ENCODE measurements around the gene IGF2BP2.

Gene IGF2BP2

DNA sequence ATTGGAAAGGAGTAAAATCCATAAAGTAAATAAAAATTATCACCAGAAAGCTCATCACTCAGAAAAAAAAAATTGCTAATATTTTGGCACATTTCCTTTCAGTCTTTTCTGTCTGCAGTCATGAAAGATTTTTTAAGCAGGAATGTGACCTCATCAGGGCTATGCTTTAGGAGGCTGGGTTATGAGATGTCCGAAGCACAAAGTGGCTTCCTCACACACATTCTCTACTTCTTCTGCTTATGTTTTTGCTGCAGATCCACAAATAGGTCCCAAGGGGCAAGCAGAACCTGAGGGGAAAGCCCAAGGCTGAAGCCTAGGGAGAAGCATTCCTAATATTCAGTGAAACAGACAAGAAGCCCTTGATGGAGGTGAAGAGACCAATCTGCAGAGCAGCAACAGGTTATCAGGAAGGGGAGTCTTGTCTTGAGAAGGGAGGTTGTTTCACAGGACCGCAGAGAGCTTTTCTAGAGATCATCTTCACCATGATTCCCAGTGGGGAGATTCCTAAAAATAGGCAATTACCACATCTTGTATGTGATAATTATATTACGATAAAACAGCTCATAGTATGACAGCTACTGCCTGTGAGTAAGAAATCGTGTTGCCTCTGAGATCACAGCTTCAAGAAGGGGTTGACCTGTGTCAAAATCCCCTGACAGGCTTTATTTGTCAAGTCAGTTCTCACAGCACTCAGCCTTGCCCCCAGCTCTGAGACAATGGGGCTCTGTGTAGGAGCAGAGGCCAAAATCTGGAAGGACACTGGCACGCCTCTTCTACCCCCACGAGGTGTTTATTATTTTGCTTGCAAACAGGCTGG, 60.5 kb downstream of the IGF2BP2 start:
- no peak for DNase-seq

DNA sequence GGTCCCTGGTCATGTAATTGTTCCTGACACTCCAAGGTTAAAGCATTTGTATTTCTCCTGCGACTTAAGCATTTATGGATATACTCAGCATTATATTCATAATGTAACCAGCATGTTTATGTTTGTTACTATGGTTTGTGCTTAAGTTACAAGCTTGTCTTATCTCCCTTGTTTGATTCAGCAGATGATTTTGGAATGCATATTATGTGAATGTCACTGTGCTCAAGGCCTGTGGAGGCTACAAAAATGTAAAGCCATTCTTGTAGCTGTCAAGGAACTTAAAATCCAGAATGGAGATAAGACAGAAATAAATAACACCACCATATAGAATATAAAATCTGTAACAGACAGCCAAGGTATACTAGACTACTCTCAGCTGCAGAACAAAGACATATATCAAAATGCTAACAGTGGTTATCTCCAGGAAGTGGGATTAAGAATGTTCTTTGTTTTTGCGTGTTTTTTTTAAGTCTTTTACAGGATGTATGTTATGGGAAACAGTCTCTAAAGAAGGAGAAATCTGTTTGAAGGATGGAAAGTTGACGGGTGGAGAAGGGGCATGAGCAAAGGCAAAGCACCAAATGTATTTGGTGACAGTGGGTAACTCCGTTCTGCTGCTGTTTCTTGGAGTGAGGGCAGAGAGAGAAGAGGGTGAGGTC, 61.4 kb downstream of the IGF2BP2 start:
- DNase-seq, result no peak

DNA sequence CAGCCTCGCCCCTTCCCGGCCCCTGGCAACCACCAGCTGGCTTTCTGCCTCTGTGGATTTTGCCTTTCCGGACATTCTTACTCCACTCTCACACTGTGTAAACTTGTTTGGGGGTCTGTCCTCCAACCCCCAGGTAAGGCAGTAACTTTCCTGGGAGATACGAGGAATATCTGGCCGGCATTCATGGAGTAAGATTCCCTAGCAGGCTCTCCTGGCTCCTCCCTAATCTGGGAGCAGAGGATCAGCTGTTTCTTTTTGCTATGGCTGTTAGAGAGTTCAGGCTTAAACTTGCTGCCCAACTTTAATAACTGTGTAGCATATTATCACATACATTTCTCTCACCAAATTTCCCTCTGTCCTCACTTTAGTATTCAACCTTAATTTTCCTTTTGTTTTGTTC, 64.3 kb downstream of the IGF2BP2 start:
- no peak for DNase-seq

DNA sequence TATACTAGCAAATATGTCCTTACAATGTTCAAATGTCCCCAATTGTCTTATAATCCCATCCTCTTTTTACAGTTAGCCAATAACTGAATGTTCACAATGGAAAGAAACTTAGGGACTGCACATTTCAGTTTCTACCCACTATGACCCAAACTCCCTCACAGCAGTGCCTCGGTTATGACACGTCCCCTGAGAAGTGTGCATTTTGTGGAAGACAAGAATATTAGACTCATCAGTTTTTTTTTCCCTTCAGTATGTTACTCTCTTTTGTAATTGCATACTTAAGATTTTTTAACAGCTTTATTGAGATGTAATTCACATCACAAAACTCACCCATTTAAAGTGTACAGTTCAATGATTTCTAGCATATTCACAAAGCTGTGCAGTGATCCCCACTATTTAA, 64.8 kb downstream of the IGF2BP2 start:
- DNase-seq, result no peak

DNA sequence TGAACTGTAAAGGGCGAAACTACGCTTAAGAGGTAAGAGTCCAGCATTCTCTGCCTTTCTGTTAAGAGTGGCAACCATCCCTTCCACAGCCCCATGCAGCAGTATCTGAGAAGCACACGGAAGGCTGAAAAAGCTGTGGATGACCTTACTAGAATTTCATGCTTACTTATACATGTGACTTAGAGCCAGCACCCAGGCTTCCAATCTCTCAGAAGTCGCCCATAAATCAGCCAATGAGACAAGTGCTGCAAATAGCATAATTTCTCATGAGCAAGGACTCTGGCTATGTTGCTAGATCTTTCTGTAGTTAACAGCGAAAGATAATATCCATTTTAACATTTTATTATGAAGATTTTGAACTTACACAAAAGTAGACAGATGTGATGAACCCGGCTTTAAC, 65.3 kb downstream of the IGF2BP2 start:
- no peak for DNase-seq

DNA sequence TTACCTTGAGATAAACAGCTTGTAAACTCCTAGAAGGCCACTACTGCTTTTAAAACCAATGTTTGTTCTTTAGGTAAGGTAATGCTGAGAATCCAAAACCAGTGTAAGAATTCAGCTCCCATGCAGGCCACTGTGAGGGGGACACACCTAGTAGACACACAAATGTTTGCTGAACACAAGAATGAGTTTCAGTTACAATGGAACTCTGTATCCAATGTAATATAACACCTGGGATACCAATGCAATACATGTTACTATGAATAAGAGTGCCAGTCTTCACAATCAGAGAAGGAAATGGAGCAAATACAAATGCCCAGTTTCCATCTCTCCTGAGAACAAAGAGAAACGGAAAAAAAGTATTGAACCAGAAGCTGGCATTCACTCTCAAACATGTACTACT, 65.9 kb downstream of the IGF2BP2 start:
- no peak for DNase-seq

DNA sequence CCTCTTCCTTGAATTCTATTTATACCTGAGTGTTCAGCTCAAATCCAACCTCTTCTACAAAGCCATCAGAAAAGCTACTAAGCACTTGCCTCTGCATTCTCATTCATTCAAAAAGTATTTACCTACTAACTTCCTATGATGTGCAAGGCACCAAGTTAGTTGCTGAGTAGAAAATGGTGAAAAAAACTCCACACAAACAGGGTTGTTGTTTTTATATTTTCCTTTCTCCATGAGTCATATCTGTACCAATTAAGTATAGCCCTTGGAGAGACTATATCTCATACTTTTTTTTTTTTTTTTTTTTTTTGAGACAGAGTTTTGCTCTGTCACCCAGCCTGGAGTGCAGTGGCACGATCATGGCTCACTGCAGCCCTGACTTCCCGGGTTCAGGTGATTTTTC, 67.7 kb downstream of the IGF2BP2 start:
- DNase-seq, result no peak

DNA sequence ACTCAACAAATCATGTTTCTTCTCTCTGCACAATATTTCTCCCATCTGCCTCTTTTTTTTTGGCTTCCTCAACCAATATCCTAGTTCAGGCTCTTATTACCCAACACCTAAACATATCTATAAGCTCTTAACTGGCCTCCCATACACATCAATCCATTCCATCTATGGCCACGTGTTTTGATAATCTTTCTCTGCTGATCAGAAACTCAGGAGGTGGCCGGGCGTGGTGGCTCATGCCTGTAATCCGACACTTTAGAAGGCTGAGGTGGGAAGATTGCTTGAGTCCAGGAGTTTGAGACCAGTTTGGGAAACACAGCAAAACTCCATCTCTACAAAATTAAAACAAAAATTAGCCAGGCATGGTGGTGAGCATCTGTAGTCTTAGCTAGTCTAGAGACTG, 68.4 kb downstream of the IGF2BP2 start:
- no peak for DNase-seq

DNA sequence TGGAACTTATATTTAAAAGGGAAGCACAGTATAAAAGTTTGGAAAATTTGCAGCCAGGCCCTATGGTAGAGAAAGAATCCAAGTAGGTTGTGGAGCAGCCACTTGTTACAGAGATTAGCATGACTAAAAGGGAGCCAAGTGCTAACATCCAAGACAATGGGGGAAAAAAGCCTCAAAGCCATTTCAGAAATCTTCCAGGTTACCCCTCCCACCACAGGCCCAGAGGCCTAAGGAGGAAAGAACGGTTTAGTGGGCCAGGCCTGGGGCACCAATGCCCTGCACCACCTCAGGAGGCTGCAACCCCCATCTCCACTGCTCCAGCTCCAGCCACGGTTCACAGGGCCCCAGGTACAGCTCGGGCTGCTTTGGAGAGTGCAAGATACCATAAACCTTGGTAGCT, 69.9 kb downstream of the IGF2BP2 start:
- DNase-seq, result no peak

DNA sequence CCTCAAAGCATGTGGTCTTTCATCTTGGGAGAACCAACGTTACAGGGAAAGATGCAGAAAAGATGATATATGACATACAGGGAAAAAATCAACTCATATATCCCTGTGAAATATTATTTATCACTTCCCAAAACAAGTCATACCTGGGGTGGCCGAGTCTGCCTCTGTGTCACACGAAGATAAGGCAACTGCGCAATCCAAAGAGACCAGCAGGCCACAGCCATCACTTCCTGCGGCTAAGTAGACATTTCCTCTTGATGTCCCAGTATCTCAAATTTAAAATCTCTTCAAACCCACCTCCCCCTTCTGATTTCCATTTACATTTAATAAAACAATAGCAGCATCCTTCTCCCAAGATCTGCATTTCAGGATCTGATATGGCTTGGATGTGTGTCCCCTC, 71.5 kb downstream of the IGF2BP2 start:
- no peak for DNase-seq

DNA sequence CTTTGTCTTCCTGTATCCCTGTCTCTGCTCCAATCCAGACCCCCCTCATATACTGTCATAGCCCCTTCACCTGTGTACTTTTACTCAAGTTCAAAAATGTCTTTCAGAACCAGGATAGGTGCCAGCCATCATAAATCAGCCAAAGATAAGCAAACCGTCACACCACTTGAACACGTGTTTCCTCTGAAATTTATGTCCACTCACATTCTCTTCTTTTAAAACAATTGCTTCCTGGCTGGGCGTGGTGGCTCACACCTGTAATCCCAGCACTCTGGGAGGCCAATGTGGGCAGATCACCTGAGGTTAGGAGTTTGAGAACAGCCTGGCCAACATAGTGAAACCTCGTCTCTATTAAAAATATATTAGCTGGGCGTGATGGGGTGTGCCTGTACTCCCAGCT, 74.1 kb downstream of the IGF2BP2 start:
- no peak for DNase-seq

DNA sequence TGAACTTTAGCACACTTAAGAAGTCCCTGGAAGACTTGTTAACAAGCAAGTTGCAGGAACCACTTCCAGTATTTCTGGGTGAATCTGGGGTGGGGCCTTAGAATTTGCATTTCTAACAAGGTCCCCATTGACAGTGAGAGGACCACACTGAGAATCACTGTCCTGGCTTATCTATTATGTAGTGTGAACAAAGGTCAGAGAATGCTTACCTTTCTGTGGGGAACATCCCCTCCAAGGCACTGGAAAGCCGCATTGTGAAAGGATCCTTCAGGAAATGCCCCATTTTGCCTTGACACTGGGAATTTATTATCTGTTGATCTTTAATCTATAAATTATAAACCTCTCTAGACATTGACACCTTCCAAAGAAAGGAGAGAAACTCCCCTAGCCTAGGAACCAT, 74.8 kb downstream of the IGF2BP2 start:
- DNase-seq, result no peak

DNA sequence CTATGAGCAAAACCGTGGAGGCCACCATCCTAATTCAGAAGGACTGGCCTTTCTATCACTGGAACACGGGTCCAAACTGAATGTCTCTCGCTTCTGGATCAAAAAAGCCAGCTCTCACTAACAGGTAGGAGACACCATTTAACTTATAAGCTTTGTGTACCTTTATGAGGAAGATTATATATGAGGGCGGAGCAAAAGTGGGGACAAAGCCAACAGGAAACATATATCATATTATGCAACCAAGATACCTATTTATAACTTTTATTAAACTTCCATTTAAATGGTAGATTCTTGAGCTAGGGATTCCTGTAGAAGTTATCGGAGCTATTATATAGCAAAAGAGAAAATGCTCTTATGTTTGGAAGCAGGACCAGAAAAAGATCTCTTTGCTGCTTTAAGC, 78.4 kb downstream of the IGF2BP2 start:
- no peak for DNase-seq

DNA sequence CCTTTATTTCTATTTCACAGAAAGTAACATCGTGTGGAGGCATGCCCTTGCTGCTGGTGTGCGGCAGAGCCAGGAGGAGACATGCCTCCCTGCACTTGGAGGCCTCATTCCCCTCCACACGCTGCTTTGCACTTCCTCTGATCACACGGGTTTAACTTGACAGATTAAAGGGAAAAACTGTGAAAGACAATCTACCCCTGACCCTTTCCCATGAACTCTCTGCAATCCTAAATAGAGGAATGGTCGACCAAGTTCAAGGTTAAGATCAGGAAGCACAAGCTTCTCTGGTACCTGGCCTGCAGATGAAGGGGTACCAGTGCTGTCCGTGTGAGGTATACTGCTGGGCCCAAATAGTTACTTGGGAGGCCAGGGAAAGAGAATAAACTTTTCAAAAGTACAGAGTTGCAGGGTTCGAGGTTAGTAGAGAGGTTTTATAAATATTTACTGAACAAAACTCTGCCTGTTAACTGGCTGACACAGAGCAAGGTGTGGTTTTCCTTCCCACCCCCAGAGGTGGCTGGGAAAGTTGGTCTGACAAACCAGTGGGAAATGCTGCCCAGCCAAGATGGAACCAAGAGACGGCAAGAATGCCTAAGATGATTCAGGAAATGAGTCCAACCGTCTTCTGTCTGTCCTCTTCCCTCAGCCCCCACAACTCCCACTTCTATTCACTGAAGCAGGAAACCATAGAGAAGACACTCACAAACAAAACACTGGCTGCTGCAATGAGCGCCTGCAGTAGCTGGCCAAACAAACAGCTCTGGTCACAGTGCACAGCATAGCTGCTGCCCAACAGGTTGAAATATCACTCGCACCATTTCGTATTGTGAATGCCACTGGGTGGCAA, 79.6 kb downstream of the IGF2BP2 start:
- DNase-seq, result no peak

DNA sequence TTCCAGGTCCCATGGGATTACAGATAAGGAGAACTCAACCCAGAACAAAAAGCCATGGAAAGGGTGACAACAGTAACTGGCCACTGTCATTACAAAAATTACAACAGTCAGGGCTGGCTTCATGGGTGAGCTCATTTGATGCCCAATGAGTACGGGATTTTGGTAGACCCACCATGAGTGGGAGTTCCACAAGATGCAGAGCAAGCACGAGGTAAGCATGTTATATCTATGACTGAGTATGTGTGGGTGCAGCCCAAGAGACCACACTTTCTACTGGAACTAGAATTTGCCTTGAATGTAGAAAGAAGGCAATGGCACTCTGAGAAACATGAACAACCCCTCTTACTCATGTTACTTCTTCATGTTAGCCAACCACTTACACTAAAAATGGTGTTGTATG, 83.3 kb downstream of the IGF2BP2 start:
- no peak for DNase-seq

DNA sequence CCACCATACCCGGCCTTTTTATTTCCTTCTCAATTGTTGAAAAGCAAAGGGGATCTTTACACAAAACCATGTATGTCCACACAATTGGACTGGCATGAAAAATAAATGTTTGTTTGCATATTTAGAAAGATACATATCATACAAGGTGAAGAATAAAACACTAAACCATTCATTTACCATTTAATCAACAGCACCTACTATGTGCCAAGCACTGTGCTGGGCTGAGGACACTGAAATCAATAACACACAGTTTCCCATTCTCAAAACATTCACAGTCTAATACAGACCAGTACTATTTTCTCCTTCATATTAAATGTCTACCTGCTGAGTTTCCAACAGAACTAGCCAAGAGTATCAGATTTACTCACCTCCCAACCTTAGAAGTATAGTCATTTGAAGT, 84.7 kb downstream of the IGF2BP2 start:
- no peak for DNase-seq

DNA sequence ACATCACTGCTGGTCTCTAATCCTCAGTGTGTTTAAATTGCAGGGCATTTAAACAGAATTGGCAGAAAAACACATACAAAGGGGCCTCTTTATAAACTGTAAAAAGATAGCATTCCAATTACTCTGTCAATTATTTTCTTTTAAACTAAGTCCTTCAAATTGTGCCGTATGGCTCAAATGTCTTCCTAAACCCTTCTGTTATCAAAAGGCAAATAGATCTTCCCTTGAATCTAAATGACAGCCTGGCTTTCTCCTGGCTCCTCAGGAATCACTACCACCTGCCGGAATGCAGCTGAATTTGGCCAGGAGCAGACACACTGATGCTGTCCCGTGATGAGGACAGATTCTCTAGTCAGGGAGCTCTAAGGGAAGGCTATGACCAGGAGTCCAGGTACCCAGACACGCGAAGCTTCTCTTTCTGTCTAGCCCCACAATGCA, 85.6 kb downstream of the IGF2BP2 start:
- DNase-seq, result no peak

DNA sequence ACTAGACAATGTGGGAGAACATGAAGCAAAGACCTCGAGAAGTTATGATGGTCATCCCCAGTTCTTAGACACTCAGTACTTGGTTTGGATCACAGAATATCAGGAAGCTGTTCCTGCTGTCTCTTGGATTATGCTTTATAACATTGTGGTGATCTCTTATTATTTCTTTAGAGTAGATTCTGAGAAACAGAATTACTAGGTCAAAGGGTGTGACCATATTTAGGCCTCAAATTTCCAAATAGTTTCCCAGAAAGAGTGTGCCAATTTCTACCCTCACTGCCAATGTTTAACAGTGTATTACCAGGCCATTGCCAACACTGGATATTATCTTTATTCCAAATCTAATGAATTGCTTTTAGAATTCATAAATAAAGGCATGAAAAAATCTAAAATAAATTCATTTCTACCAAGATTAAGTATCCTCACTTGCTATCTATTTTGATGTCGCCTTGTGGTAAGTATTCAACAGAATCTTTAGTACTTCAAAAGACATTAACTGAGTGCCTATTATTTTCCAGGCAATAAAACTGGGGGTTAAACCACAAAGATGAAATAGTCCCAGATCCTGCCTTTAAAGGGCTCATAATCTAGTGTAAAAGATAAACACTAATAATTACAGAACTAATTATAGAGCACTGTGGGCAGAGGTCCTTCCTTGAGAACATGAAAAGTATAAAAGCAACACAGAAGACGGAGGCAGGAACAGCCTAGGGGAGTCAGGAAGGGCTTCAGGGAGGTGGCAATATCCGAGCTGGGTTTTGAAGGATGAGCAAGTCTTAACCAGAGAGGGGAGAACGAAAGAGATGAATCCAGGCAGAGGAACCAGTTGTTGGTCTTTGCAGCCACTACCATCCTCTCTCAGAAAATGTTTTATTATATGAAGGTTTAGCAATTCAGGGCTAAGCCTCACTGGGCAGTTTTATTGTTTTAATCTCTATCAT, 86.8 kb downstream of the IGF2BP2 start:
- no peak for DNase-seq

DNA sequence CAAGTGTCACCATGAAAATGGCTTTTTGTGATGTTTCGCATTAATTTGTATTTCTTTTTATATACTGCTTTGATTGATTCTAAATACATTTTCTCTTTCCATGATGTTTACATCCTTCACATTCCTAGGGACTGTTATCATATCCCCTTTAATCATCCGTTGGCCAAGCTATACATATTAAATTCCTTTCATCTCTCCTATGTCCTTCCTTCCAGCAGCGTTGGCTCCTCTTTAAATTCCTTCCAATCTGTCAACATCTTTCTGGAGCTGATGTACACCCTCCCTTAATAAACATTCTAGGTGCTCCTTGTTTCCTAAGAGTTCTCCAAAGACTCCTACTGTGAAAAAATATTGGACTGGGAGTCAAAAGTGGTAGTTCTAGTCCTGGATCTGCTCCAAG, 87.8 kb downstream of the IGF2BP2 start:
- DNase-seq, result no peak

DNA sequence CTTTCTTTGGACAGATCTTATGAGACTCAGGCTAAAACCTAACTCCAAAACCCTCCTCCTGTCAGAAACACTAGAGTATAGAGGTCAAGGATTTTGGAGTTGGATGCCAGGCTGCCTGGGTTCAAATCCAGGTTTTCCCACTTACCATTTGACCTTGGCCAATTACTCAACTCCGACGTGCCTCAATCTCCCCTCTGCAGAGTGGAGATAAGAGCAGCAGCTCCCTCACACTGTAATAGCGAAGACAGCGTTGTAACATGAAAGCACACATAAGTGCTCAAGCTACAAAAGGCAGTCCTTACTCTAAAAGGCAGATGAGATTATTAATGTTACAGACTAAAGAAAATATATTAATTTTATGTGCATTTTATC, 90.1 kb downstream of the IGF2BP2 start:
- DNase-seq, result no peak

DNA sequence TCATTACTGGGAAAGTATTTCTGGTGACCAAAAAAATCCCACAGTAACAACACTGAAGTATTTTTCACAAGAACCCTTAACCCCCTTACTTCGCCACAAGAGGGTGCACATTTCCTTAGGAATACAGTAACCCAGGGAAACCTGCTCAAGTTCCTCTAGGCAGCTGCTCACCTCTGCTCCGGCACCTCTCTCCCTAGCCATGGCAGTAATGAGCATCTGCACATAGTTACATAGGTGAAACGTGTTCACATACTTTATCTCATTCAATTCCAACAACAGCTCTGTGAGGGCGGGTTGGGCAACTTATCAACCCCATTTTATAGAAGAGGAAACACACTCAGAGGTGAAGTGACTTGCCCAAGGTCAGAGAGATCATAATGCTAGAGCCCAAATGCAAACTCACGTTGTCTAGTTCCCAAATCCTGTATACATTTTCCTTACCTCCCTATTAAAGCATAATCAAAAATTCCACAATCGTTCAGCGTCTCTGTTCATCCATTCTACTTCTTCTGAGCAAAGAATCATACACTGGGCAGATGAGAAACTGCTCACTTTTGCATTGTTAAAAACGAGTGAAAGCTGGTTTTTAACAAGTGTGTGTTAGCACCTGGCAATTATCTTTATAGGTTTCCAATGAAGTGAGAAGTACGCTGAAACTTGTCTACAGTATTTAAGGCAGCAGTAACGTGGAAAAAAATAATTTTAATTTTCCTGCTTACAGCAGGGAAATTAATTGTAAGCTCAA, 90.7 kb downstream of the IGF2BP2 start:
- no peak for DNase-seq

DNA sequence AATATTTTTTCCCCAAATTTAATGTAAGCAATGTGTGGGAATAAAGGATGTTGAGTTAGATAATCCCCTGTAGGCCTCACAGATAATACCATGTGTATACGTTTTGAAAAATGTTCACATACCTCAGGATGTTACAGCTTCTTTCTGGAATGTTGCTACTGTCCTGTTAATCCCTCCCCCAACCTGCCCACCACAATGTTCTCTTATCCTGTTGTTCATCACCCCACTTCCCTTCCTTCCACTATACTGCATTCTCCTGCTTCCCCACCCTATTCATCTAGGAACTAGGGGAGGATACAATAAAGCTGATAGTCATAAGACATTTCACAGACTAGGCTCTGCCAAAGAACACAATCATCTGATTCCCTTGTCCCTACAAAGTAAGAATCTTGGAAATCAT, 92.1 kb downstream of the IGF2BP2 start:
- no peak for DNase-seq
